HepG2 (cell line): ENCODE results near the gene SLC24A4. TPM values are rescaled to one million over a fixed set of nuclear protein-coding genes. Genes with fewer than 3 reads are reported as not detected.

Experiments used
- FIP1L1 ChIP-seq: fragments of 200-400 bp; formaldehyde crosslinking; IDR thresholded peaks from 2 replicates; pipeline ENCODE4 v1.6.1; 2018; ENCODE audit warnings: low read depth, mild to moderate bottlenecking, low read length, moderate library complexity, borderline replicate concordance; ENCODE audit not compliant: insufficient read depth
- NFKB2 ChIP-seq: sonication (generic); formaldehyde crosslinking; IDR thresholded peaks from 2 replicates; pipeline ENCODE4 v1.4.0; 2020; ENCODE audit warnings: missing genetic modification reagents, borderline replicate concordance
- NR2C2 ChIP-seq: sonication (generic); formaldehyde crosslinking; IDR thresholded peaks from 2 replicates; pipeline ENCODE4 v1.4.0; 2020; ENCODE audit warnings: missing genetic modification reagents, mild to moderate bottlenecking, moderate library complexity, borderline replicate concordance
- NR2F6 ChIP-seq, 2 experiments: IDR thresholded peaks; 2 replicates each; pipeline ENCODE4 v1.6.1; 2016; ENCODE audit warnings: antibody characterized with exemption in 1 of 2, mild to moderate bottlenecking in 1 of 2
- PAWR ChIP-seq: sonication (generic); formaldehyde crosslinking; IDR thresholded peaks from 2 replicates; pipeline ENCODE4 v1.4.0; 2020; ENCODE audit warnings: missing genetic modification reagents, mild to moderate bottlenecking, borderline replicate concordance
- XRCC5 ChIP-seq: fragments of 200-400 bp; formaldehyde crosslinking; optimal IDR thresholded peaks from 2 replicates; pipeline ENCODE3; 2017; ENCODE audit warnings: mild to moderate bottlenecking, low read length
- polyA plus RNA-seq, 8 experiments: library from polyadenylated mRNA; depleted of rRNA in 3 of 8; stranded (reverse) in 7 of 8; unstranded in 1 of 8; fragments of >200 nt; fragmentation: Illumina TruSeq in 4 of 8; extraction: Trizol in 4 of 8; gene quantifications; 2 replicates each; pipeline versions ENCODE4 v1.2.1 to v1.2.3, GENCODE V29; 2011 to 2016; ENCODE audit warnings: low read depth in 4 of 8, missing spikeins in 1 of 8, mixed read lengths in 1 of 8; ENCODE audit not compliant: insufficient read depth in 1 of 8
- total RNA-seq, 5 experiments: library from RNA; depleted of rRNA; stranded (reverse); fragments of >200 nt; fragmentation: Illumina TruSeq; extraction: Trizol; gene quantifications; 2 replicates each; pipeline ENCODE4 v1.2.3, GENCODE V29; 2016; ENCODE audit warnings: low read depth in 1 of 5
- TF ChIP-seq, protein P1 (sequence below): sonication (generic); formaldehyde crosslinking; IDR thresholded peaks from 2 replicates; pipeline ENCODE4 v1.4.0; 2020; ENCODE audit warnings: missing genetic modification reagents
- TF ChIP-seq, protein P2 (sequence below): sonication (generic); formaldehyde crosslinking; conservative IDR thresholded peaks from 2 replicates; pipeline ENCODE4 v1.8.0; 2022; ENCODE audit warnings: low read depth, missing genetic modification reagents
- TF ChIP-seq, protein P3 (sequence below): sonication (generic); formaldehyde crosslinking; IDR thresholded peaks from 2 replicates; pipeline ENCODE4 v1.5.0; 2020; ENCODE audit warnings: mild to moderate bottlenecking, missing genetic modification reagents
- TF ChIP-seq, protein P4 (sequence below): sonication (generic); formaldehyde crosslinking; IDR thresholded peaks from one replicate; pipeline ENCODE4 v1.5.1; 2020; ENCODE audit warnings: mild to moderate bottlenecking, missing genetic modification reagents; ENCODE audit errors: not compliant biosample characterization

The SLC24A4 gene
- total and polyA plus RNA-seq, 2 of the 13 experiments (the other 11 are each of a cell fraction or from before 2014, with no cell fraction given) = not detected

DNA sequence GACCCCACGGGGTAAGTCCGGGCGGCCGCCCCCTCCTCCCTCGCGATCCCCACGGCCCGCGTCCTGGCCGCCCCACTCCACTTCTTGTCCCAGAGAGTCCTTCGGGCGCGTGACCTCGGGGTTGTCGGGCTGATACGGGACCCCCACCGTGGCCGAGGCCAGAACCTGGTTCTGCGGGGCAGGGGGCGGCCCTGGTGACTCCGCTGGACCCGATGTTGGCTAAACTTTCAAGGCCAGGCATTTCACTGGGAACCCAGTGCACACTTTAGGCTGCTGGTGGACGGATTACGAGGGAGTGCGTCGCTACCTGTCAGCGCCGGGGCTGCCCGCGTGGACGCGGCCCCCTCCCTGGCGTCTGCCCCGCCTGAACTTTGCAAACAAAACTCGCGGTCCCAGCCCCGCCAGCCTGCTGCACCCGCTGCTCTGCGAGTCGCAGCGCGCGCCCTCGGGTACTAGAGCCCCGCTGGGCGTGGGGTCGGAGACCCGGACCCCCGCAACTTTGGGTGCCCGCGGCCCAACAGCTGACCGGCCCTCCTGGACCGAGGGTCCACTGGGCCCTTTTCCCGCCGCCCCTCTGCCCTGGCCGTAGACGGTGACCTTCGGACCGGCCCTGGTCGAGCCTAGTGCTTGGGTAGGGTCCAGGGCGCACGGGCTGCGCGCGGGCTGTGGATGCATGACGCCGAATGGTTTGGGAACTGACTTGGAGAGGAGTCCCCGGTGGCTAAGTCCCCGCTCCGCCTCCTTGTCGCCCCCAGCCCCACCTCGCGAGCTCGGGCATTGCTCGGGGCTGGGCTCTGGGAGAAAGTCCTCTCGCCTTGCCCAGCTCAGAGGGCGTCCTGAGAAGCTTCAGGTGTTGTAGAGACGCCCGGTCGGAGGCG, 191.2 kb downstream of the SLC24A4 start (continued):
- TF ChIP-seq, protein P1, sequence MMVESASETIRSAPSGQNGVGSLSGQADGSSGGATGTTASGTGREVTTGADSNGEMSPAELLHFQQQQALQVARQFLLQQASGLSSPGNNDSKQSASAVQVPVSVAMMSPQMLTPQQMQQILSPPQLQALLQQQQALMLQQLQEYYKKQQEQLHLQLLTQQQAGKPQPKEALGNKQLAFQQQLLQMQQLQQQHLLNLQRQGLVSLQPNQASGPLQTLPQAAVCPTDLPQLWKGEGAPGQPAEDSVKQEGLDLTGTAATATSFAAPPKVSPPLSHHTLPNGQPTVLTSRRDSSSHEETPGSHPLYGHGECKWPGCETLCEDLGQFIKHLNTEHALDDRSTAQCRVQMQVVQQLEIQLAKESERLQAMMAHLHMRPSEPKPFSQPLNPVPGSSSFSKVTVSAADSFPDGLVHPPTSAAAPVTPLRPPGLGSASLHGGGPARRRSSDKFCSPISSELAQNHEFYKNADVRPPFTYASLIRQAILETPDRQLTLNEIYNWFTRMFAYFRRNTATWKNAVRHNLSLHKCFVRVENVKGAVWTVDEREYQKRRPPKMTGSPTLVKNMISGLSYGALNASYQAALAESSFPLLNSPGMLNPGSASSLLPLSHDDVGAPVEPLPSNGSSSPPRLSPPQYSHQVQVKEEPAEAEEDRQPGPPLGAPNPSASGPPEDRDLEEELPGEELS (CRISPR knock-in tag) = 0 out of 2 replicates have a peak, but pooled peaks have one; percentile 33
- peak; percentile 49; the same call in 1 of the 2 replicates for TF ChIP-seq NR2C2 (CRISPR knock-in tag)
- no peak for TF ChIP-seq PAWR (CRISPR knock-in tag)
- TF ChIP-seq, protein P2, sequence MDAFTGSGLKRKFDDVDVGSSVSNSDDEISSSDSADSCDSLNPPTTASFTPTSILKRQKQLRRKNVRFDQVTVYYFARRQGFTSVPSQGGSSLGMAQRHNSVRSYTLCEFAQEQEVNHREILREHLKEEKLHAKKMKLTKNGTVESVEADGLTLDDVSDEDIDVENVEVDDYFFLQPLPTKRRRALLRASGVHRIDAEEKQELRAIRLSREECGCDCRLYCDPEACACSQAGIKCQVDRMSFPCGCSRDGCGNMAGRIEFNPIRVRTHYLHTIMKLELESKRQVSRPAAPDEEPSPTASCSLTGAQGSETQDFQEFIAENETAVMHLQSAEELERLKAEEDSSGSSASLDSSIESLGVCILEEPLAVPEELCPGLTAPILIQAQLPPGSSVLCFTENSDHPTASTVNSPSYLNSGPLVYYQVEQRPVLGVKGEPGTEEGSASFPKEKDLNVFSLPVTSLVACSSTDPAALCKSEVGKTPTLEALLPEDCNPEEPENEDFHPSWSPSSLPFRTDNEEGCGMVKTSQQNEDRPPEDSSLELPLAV (CRISPR knock-in tag) = no peak
- TF ChIP-seq NFKB2 = peak; percentile 83; the same call in 1 of the 2 replicates
- TF ChIP-seq NR2F6 (IDR thresholded peaks at IDR 0.05) = 0 out of 2 replicates have a peak, but pooled peaks have one; percentile 13
- TF ChIP-seq NR2F6 (CRISPR knock-in tag; IDR thresholded peaks at IDR 0.05) = peak; percentile 26; the same call in 1 of the 2 replicates
- TF ChIP-seq, protein P3, sequence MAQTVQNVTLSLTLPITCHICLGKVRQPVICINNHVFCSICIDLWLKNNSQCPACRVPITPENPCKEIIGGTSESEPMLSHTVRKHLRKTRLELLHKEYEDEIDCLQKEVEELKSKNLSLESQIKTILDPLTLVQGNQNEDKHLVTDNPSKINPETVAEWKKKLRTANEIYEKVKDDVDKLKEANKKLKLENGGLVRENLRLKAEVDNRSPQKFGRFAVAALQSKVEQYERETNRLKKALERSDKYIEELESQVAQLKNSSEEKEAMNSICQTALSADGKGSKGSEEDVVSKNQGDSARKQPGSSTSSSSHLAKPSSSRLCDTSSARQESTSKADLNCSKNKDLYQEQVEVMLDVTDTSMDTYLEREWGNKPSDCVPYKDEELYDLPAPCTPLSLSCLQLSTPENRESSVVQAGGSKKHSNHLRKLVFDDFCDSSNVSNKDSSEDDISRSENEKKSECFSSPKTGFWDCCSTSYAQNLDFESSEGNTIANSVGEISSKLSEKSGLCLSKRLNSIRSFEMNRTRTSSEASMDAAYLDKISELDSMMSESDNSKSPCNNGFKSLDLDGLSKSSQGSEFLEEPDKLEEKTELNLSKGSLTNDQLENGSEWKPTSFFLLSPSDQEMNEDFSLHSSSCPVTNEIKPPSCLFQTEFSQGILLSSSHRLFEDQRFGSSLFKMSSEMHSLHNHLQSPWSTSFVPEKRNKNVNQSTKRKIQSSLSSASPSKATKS (CRISPR knock-in tag) = no peak
- no peak for TF ChIP-seq XRCC5
- no peak for TF ChIP-seq FIP1L1
- TF ChIP-seq, protein P4, sequence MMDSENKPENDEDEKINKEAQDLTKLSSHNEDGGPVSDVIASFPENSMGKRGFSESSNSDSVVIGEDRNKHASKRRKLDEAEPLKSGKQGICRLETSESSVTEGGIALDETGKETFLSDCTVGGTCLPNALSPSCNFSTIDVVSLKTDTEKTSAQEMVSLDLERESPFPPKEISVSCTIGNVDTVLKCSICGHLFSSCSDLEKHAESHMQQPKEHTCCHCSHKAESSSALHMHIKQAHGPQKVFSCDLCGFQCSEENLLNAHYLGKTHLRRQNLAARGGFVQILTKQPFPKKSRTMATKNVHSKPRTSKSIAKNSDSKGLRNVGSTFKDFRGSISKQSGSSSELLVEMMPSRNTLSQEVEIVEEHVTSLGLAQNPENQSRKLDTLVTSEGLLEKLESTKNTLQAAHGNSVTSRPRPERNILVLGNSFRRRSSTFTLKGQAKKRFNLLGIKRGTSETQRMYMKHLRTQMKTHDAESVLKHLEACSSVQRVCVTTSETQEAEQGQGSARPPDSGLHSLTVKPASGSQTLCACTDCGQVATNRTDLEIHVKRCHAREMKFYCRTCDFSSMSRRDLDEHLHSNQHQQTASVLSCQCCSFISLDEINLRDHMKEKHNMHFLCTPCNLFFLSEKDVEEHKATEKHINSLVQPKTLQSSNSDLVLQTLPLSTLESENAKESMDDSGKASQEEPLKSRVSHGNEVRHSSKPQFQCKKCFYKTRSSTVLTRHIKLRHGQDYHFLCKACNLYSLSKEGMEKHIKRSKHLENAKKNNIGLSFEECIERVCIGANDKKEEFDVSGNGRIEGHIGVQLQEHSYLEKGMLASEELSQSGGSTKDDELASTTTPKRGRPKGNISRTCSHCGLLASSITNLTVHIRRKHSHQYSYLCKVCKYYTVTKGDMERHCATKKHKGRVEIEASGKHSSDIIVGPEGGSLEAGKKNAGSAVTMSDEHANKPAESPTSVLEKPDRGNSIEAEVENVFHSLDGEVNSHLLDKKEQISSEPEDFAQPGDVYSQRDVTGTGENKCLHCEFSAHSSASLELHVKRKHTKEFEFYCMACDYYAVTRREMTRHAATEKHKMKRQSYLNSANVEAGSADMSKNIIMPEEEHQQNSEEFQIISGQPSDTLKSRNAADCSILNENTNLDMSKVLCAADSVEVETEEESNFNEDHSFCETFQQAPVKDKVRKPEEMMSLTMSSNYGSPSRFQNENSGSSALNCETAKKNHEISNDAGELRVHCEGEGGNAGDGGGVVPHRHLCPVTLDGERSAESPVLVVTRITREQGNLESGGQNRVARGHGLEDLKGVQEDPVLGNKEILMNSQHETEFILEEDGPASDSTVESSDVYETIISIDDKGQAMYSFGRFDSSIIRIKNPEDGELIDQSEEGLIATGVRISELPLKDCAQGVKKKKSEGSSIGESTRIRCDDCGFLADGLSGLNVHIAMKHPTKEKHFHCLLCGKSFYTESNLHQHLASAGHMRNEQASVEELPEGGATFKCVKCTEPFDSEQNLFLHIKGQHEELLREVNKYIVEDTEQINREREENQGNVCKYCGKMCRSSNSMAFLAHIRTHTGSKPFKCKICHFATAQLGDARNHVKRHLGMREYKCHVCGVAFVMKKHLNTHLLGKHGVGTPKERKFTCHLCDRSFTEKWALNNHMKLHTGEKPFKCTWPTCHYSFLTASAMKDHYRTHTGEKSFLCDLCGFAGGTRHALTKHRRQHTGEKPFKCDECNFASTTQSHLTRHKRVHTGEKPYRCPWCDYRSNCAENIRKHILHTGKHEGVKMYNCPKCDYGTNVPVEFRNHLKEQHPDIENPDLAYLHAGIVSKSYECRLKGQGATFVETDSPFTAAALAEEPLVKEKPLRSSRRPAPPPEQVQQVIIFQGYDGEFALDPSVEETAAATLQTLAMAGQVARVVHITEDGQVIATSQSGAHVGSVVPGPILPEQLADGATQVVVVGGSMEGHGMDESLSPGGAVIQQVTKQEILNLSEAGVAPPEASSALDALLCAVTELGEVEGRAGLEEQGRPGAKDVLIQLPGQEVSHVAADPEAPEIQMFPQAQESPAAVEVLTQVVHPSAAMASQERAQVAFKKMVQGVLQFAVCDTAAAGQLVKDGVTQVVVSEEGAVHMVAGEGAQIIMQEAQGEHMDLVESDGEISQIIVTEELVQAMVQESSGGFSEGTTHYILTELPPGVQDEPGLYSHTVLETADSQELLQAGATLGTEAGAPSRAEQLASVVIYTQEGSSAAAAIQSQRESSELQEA (CRISPR knock-in tag) = no peak
